ENCODE data around the gene SEPTIN3. TPM values are rescaled to one million over a fixed set of nuclear protein-coding genes. Genes with fewer than 3 reads are reported as not detected.

Gene SEPTIN3
- total and polyA plus RNA-seq, 9 of the 15 experiments (the other 6 are each of a cell fraction or from before 2014, with no cell fraction given) = 0.06 TPM; not detected in 8

DNA sequence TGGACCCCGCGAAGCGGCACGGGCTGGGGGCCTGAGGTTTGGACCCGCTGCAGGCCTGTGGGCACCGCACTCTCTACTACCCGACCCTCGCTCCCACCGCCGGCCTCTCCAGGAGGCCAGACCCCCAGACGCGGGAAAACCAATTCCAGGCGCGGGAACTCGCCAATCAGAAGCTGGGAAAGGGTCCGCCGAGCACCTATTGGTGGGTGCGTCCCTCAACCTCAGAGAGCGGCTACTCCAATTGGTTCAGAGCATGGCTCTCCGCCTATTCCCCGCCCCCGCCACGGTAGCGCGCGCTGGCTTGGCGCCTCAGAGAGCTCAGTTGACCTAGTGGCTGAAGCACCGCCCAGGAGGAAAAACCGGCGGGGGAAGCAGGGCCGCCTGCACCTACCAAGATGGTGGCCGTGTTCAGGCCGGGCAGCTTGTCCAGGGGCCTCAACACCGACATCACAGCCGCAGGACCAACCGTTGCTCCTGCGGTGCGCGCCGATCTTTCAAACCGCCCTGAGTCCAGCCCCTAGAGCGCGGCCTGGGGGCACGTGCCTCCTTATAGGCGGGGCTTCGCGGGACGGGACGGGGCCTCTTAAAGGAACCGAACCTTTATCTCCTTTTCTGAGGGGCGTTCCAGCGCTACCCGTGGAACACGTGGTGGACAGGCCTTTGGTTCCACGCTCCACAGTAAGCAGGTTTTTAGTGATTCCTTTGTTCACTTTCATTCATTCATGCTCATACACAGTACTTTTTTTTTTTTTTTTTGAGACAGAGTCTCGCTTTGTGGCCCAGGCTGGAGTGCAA, 22.4 kb upstream of the SEPTIN3 start, which contains the start of gene CENPM:
TSS of gene CENPM (minus strand) at position 524 of the 795 bp plus-strand sequence. CDS start at position 448, 76 bp downstream.
- 2% methylated on average over 42 of the region's 56 CpGs for WGBS (ENCODE audit: insufficient coverage, low coverage, missing lambda C conversion rate)
- peak; percentile 83 to 95 (median 89) for DNase-seq (ENCODE audit: extremely low read depth in 1 of 4, low spot score in 3 of 4)
- ATAC-seq = peak; percentile 97
- intact Hi-C loops (cut with micrococcal nuclease) = no loop called here
- Histone ChIP-seq H3K79me2 (ENCODE audit: control insufficient read depth, insufficient read depth, low read length) (peaks cover 28% of the 10 kb centered on the region), H3K27me3 (ENCODE audit: control insufficient read depth in 2 of 2, insufficient read depth in 2 of 2, low read length in 2 of 2) (no peaks in the 10 kb centered on the region), H3K27ac (ENCODE audit: extremely low read depth, low read depth, low read length) (peak within 1 kb of the TSS; percentile 96), H4K20me1 (replicated peaks; ENCODE audit: control insufficient read depth, insufficient read depth, low read length) (0 out of 2 replicates have a peak, but pooled peaks cover 4% of the 10 kb centered on the region), H3K9me3 (replicated peaks; ENCODE audit: control insufficient read depth, insufficient read depth, low read depth, low read length) (no peaks in the 10 kb centered on the region), H3K36me3 (ENCODE audit: control insufficient read depth, insufficient read depth, low read length) (peaks cover 33% of the 10 kb centered on the region), H3K4me1 (replicated peaks in 1 of 2; ENCODE audit: control insufficient read depth in 2 of 2, insufficient read depth in 2 of 2, low read length in 2 of 2) (peaks cover 8 to 21% of the 10 kb centered on the region in 2 experiments; a peak in 4 of 5 replicates), H3K9ac (ENCODE audit: insufficient read depth in 1 of 2, low read depth in 2 of 2, low read length in 2 of 2) (peak within 1 kb of the TSS; percentile 84 to 99), H3K4me2 (ENCODE audit: insufficient read depth, low read length) (peak within 1 kb of the TSS; percentile 91), H3K9me1 (ENCODE audit: control insufficient read depth, insufficient read depth, low read length) (no peaks in the 10 kb centered on the region), H2AFZ (ENCODE audit: low read depth, low read length) (peak within 1 kb of the TSS; percentile 95), H3K4me3 (peak within 1 kb of the TSS; percentile 57)
- in situ Hi-C loops (cut with MboI) = no loop called here
- BruUV-seq (replicated peaks) = no TSS peak
- ChIA-PET CTCF (ENCODE audit: low intra/inter-chr PET ratio) (no interaction called here), POLR2A (interaction anchor here (0.9 to 1.4 kb wide), 7 partner anchors 9 to 669 kb away, joined by 3 to 7 read pairs (median 4); partner anchors contain the start of genes CCDC134 and POLDIP3)
- peak; percentile 98 for FAIRE-seq
- TF ChIP-seq SMAD3 (CRISPR knock-in tag; conservative IDR thresholded peaks at IDR 0.05) (no peak), NFYB (IDR thresholded peaks at IDR 0.05; ENCODE audit: extremely low read depth, insufficient read length) (peak; percentile 98), TCF7L2 (IDR thresholded peaks at IDR 0.05; ENCODE audit: low read depth, low read length) (no peak), ZNF57 (CRISPR knock-in tag; IDR thresholded peaks at IDR 0.05) (no peak), FOXM1 (IDR thresholded peaks at IDR 0.05; ENCODE audit: low read depth) (peak; percentile 76), FOXM1 (CRISPR knock-in tag; IDR thresholded peaks at IDR 0.05; ENCODE audit: low read depth) (no peak), ZKSCAN1 (IDR thresholded peaks at IDR 0.05; ENCODE audit: low read depth, low read length) (no peak), KDM5B (IDR thresholded peaks at IDR 0.05; ENCODE audit: insufficient replicate concordance, low read depth, low read length) (peak; percentile 37), NFE2L1 (tag; IDR thresholded peaks at IDR 0.05; ENCODE audit: borderline replicate concordance, low read depth) (no peak)
- TF ChIP-seq, protein P1, sequence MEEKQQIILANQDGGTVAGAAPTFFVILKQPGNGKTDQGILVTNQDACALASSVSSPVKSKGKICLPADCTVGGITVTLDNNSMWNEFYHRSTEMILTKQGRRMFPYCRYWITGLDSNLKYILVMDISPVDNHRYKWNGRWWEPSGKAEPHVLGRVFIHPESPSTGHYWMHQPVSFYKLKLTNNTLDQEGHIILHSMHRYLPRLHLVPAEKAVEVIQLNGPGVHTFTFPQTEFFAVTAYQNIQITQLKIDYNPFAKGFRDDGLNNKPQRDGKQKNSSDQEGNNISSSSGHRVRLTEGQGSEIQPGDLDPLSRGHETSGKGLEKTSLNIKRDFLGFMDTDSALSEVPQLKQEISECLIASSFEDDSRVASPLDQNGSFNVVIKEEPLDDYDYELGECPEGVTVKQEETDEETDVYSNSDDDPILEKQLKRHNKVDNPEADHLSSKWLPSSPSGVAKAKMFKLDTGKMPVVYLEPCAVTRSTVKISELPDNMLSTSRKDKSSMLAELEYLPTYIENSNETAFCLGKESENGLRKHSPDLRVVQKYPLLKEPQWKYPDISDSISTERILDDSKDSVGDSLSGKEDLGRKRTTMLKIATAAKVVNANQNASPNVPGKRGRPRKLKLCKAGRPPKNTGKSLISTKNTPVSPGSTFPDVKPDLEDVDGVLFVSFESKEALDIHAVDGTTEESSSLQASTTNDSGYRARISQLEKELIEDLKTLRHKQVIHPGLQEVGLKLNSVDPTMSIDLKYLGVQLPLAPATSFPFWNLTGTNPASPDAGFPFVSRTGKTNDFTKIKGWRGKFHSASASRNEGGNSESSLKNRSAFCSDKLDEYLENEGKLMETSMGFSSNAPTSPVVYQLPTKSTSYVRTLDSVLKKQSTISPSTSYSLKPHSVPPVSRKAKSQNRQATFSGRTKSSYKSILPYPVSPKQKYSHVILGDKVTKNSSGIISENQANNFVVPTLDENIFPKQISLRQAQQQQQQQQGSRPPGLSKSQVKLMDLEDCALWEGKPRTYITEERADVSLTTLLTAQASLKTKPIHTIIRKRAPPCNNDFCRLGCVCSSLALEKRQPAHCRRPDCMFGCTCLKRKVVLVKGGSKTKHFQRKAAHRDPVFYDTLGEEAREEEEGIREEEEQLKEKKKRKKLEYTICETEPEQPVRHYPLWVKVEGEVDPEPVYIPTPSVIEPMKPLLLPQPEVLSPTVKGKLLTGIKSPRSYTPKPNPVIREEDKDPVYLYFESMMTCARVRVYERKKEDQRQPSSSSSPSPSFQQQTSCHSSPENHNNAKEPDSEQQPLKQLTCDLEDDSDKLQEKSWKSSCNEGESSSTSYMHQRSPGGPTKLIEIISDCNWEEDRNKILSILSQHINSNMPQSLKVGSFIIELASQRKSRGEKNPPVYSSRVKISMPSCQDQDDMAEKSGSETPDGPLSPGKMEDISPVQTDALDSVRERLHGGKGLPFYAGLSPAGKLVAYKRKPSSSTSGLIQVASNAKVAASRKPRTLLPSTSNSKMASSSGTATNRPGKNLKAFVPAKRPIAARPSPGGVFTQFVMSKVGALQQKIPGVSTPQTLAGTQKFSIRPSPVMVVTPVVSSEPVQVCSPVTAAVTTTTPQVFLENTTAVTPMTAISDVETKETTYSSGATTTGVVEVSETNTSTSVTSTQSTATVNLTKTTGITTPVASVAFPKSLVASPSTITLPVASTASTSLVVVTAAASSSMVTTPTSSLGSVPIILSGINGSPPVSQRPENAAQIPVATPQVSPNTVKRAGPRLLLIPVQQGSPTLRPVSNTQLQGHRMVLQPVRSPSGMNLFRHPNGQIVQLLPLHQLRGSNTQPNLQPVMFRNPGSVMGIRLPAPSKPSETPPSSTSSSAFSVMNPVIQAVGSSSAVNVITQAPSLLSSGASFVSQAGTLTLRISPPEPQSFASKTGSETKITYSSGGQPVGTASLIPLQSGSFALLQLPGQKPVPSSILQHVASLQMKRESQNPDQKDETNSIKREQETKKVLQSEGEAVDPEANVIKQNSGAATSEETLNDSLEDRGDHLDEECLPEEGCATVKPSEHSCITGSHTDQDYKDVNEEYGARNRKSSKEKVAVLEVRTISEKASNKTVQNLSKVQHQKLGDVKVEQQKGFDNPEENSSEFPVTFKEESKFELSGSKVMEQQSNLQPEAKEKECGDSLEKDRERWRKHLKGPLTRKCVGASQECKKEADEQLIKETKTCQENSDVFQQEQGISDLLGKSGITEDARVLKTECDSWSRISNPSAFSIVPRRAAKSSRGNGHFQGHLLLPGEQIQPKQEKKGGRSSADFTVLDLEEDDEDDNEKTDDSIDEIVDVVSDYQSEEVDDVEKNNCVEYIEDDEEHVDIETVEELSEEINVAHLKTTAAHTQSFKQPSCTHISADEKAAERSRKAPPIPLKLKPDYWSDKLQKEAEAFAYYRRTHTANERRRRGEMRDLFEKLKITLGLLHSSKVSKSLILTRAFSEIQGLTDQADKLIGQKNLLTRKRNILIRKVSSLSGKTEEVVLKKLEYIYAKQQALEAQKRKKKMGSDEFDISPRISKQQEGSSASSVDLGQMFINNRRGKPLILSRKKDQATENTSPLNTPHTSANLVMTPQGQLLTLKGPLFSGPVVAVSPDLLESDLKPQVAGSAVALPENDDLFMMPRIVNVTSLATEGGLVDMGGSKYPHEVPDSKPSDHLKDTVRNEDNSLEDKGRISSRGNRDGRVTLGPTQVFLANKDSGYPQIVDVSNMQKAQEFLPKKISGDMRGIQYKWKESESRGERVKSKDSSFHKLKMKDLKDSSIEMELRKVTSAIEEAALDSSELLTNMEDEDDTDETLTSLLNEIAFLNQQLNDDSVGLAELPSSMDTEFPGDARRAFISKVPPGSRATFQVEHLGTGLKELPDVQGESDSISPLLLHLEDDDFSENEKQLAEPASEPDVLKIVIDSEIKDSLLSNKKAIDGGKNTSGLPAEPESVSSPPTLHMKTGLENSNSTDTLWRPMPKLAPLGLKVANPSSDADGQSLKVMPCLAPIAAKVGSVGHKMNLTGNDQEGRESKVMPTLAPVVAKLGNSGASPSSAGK (IDR thresholded peaks at IDR 0.05) = peak; percentile 87
